ENCODE measurements around the gene CENPU. TPM values are rescaled to one million over a fixed set of nuclear protein-coding genes. Genes with fewer than 3 reads are reported as not detected.
A peak's percentile ranks its signal among the peaks of the same experiment; 100 is the strongest.
"Not testable (repeated sequence)": the region's sequence is repeated elsewhere in the genome, so short reads cannot be mapped to it uniquely, and the experiment has no call there.

Gene CENPU
- total RNA-seq, 1 donor from 2014 or later = 74.2 TPM

DNA sequence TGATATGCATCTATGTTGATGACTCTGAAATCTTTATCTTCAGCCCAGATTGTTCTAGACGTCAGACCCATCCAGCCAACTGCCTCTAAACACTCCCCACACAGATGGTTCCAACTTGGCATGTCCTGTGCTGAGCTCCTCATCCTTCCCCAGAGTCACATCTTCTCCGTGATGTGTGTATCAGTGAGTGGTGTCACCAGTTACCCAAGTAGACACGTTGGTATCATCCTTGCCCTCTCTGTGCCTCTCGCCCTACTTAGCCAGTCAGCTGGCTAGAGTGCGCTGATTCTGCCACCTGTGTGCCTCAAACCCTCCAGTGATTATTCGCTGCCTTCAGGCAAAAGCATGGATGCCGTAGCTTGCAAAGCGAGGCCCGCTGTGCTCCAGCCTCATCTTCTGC is 65.8 kb downstream of the CENPU start:
- intact Hi-C loops (cut with micrococcal nuclease) = no loop called here

DNA sequence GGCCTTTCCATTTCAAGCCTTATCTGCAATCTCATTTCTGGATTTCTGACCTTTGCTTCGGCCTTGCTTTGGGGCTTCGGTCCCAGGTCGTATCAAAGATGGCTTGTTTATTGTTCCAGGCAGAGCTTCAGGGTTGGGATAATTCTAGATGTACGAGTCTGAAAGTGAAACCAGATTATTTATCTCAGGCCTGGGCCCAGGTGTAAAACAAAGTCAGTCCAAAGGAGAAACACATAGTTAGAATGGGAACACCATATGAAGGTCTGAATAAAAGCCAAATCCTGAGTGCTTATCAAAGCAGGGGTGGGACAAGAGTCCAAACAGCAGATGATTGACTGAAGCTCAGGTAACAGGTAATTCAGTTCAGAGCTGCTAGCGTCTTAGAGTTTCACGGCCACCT is 67.2 kb downstream of the CENPU start:
- Mint-ChIP-seq H3K4me3 (ENCODE audit: low read depth) (no peak overlapping the region), H3K4me1 (ENCODE audit: low read depth) (peaks cover 37% of the 10 kb centered on the region), H3K9me3 (no peaks in the 10 kb centered on the region), H3K27ac (peak overlapping the region; percentile 7), H3K36me3 (ENCODE audit: low read depth) (peaks cover 37% of the 10 kb centered on the region), H3K27me3 (ENCODE audit: low read depth) (no peaks in the 10 kb centered on the region)
- no peak for DNase-seq (ENCODE audit: low spot score)
- intact Hi-C loops (cut with micrococcal nuclease) = no loop called here

More for the DNA sequence above, 65.8 kb downstream of the CENPU start:
- H3K4me1 Mint-ChIP-seq (ENCODE audit: low read depth) = peaks cover 37% of the 10 kb centered on the region
- no peak for DNase-seq (ENCODE audit: low spot score)
- no peaks in the 10 kb centered on the region for H3K27me3 Mint-ChIP-seq (ENCODE audit: low read depth)
- peak overlapping the region; percentile 81 for H3K27ac Mint-ChIP-seq
- H3K36me3 Mint-ChIP-seq (ENCODE audit: low read depth) = peaks cover 40% of the 10 kb centered on the region
- no peaks in the 10 kb centered on the region for H3K9me3 Mint-ChIP-seq
- H3K4me3 Mint-ChIP-seq (ENCODE audit: low read depth) = no peak overlapping the region

DNA sequence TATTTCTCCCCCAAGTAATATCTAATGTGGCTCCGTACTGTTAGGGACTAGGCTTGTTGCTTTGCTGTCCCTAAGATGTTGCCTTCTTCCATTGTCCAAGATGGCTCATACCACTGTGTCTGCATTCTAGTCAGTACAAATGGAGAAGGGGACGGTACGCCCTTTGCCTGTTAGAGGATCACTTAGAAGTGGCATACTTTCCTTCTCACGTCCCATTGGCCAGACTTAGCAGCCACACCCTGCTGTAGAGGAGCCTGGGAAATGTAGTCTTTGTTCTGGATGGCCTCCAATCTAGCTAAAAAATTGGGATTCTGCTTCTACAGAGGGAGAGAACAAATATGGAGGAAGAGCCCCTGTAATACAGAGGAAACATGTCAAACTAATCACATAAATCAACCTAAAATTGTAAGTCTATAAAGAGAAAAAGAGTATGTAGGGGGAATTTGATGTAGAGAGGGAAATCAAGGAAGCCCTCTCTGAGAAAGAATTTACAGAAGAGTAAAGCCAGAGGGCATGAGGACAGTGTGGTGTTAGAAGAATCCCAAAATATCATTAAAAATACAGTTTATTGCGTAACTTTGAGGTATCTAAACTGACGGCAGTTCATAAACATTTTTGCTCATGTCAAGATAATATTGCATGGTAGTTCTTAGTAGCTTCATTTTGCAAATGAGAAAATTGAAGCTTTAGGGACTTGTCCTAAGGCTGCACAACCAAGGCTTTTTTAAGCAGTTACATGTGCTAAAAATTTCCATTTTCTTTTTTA is 69.3 kb downstream of the CENPU start:
- DNase-seq (ENCODE audit: low spot score) = no peak
- intact Hi-C loops (cut with micrococcal nuclease) = no loop called here
- no peak overlapping the region for H3K27ac Mint-ChIP-seq
- peaks cover 30% of the 10 kb centered on the region for H3K36me3 Mint-ChIP-seq (ENCODE audit: low read depth)
- no peaks in the 10 kb centered on the region for H3K9me3 Mint-ChIP-seq
- H3K27me3 Mint-ChIP-seq (ENCODE audit: low read depth) = no peaks in the 10 kb centered on the region
- H3K4me3 Mint-ChIP-seq (ENCODE audit: low read depth) = no peak overlapping the region
- H3K4me1 Mint-ChIP-seq (ENCODE audit: low read depth) = peaks cover 31% of the 10 kb centered on the region

DNA sequence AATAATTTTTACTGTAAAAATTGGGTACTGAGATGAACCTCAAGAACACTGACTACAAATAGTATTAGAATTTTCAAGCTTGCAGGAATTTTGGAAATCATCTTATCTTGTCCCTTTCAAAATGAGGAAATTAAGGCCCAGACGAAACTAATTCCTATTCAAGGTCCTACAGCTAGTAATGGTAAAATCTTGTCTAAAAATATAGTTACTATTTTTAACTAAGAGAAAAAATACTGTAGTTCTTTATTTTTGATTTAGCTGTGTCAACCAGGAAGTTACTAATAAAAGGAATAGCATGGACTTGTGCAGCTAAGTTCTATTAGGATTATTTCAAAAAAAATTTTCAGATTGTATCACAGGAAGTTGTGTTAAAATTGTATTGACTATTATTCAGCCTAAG is 71.7 kb downstream of the CENPU start:
- peaks cover 11% of the 10 kb centered on the region for H3K4me1 Mint-ChIP-seq (ENCODE audit: low read depth)
- no peaks in the 10 kb centered on the region for H3K9me3 Mint-ChIP-seq
- H3K27me3 Mint-ChIP-seq (ENCODE audit: low read depth) = no peaks in the 10 kb centered on the region
- no peak overlapping the region for H3K4me3 Mint-ChIP-seq (ENCODE audit: low read depth)
- intact Hi-C loops (cut with micrococcal nuclease) = no loop called here
- no peak for DNase-seq (ENCODE audit: low spot score)
- no peak overlapping the region for H3K27ac Mint-ChIP-seq
- peaks cover 21% of the 10 kb centered on the region for H3K36me3 Mint-ChIP-seq (ENCODE audit: low read depth)

DNA sequence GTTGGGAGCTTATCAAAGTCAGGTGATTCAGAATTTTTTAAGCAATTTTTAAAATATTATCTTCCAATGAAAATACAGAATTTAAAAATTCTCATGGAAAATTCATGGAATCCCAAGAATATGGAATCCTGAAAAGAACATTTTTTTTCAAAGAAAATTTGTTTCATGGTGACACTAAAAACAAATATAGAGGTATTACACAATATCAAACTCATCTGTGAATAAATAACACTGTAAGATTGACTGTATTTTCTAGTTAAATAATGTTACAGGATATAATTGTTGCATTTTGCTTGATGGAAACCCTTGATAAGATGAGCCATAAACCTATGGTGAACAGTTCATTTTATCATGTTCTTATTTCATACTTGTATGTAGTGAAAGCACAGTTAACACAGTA is 72.9 kb downstream of the CENPU start:
- Mint-ChIP-seq H3K36me3 (ENCODE audit: low read depth) (peaks cover 23% of the 10 kb centered on the region), H3K4me1 (ENCODE audit: low read depth) (peaks cover 5% of the 10 kb centered on the region), H3K27me3 (ENCODE audit: low read depth) (no peaks in the 10 kb centered on the region), H3K27ac (no peak overlapping the region), H3K4me3 (ENCODE audit: low read depth) (no peak overlapping the region), H3K9me3 (no peaks in the 10 kb centered on the region)
- intact Hi-C loops (cut with micrococcal nuclease) = no loop called here
- DNase-seq (ENCODE audit: low spot score) = no peak

DNA sequence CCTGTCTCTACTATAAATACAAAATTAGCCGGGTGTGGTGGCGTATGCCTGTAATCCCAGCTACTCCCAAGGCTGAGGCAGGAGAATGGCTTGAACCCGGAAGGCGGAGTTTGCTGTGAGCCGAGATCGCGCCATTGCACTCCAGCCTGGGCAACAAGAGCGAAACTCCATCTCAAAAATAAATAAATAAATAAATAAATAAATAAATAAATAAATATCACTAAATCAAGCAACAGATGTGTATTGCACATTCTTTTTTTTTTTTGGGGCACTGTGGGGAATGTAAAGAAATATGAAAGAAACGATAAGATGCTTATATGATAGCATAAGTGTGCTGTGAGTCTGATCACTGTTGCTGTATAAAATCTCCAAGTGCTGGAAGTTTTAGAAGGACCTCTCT is 76.1 kb downstream of the CENPU start:
- H3K9me3 Mint-ChIP-seq; H3K4me3 Mint-ChIP-seq (ENCODE audit: low read depth); H3K27ac Mint-ChIP-seq; intact Hi-C loops (cut with micrococcal nuclease); DNase-seq (ENCODE audit: low spot score); H3K27me3 Mint-ChIP-seq (ENCODE audit: low read depth); H3K4me1 Mint-ChIP-seq (ENCODE audit: low read depth): not testable (repeated sequence)
- peaks cover 24% of the 10 kb centered on the region for H3K36me3 Mint-ChIP-seq (ENCODE audit: low read depth)

DNA sequence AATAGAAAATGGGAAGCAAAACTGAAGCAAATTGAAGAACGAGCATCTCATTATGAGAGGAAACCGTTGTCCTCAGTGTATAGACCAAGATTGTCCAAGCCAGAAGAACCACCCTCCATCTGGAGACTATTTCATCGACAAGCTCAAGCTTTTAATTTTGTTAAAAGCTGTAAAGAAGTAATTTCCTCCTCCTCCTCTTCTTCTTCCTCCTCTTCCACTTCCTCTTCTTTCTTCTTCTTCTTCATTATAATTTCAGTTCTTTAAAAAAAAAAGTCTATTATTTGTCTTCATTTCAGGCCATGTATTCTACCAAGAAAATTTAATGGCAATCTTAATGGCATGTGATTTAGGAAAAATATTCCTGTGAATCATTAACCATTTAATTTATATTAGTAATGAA is 76.8 kb downstream of the CENPU start:
- H3K36me3 Mint-ChIP-seq (ENCODE audit: low read depth) = peaks cover 27% of the 10 kb centered on the region
- H3K4me3 Mint-ChIP-seq (ENCODE audit: low read depth) = no peak overlapping the region
- intact Hi-C loops (cut with micrococcal nuclease) = no loop called here
- no peak overlapping the region for H3K27ac Mint-ChIP-seq
- no peaks in the 10 kb centered on the region for H3K9me3 Mint-ChIP-seq
- H3K27me3 Mint-ChIP-seq (ENCODE audit: low read depth) = no peaks in the 10 kb centered on the region
- DNase-seq (ENCODE audit: low spot score) = no peak
- peaks cover 4% of the 10 kb centered on the region for H3K4me1 Mint-ChIP-seq (ENCODE audit: low read depth)

DNA sequence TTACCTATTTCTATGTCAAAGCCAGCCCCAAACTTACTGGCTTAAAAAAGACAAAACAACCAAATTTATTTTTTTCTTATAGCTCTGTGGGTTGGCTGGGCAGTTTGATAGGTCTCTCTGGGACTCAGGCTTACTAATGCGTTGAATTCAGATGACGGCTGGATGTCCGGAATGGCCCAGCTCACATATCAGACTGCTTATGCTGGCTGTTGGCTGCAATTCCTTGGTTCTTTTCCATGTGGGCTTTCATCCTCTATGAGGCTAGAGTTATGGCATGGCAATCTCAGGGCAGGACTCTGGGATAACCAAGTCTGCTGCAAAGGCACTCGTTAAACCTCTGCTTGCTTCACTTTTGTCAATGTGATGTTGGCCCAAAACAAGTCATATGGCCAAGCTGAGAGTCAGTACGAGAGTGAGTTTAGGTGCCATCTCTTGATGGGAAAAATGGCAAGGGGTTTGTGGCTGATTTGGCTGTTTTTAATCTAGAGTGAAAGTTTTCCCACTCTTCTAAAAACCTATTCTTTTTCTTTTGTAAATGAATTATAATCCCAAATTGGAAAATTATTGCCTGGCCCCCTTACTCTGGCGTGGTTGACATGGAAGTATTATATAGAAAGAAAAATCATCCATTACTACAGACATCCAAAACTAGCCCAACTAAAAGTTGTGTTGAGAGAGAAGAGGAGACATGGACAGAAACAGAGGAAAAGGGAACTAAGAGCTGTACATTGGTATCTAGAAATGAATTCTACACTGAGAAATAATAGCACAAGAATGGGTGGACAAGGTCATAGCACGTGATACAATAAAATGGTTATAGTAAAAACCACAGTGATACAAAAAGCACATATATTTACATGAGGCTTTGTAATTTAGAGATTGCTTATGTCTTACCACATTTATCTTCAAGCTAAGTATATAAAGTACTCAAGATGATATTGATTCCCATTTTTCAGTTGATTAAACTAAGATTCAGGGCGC is 77.7 kb downstream of the CENPU start:
- Mint-ChIP-seq H3K36me3 (ENCODE audit: low read depth) (peaks cover 30% of the 10 kb centered on the region), H3K27ac (no peak overlapping the region), H3K4me3 (ENCODE audit: low read depth) (no peak overlapping the region), H3K27me3 (ENCODE audit: low read depth) (no peaks in the 10 kb centered on the region), H3K9me3 (no peaks in the 10 kb centered on the region), H3K4me1 (ENCODE audit: low read depth) (peaks cover 11% of the 10 kb centered on the region)
- DNase-seq (ENCODE audit: low spot score) = no peak
- intact Hi-C loops (cut with micrococcal nuclease) = no loop called here

DNA sequence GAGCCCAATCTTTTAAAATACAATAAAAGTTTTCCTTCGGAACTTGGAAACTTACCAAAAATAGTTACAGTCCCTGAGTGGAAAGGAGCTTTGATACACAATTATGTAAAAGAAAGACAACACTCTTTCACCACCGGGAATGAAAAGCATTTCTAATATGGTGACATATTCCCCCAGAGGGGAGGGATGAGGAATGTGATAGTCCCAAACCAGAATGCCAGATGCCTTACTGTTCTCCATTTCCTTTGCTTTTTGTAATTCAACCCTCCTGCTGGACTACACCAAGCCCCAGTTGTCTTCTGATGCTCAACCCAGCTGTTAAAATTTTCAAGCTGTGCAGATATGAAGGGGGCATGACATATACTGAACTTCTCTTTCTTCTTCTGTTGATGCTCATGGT is 80.2 kb downstream of the CENPU start:
- no peak for DNase-seq (ENCODE audit: low spot score)
- intact Hi-C loops (cut with micrococcal nuclease) = no loop called here
- H3K4me3 Mint-ChIP-seq (ENCODE audit: low read depth) = no peak overlapping the region
- no peaks in the 10 kb centered on the region for H3K9me3 Mint-ChIP-seq
- peaks cover 21% of the 10 kb centered on the region for H3K4me1 Mint-ChIP-seq (ENCODE audit: low read depth)
- no peak overlapping the region for H3K27ac Mint-ChIP-seq
- H3K36me3 Mint-ChIP-seq (ENCODE audit: low read depth) = peaks cover 30% of the 10 kb centered on the region
- H3K27me3 Mint-ChIP-seq (ENCODE audit: low read depth) = no peaks in the 10 kb centered on the region

DNA sequence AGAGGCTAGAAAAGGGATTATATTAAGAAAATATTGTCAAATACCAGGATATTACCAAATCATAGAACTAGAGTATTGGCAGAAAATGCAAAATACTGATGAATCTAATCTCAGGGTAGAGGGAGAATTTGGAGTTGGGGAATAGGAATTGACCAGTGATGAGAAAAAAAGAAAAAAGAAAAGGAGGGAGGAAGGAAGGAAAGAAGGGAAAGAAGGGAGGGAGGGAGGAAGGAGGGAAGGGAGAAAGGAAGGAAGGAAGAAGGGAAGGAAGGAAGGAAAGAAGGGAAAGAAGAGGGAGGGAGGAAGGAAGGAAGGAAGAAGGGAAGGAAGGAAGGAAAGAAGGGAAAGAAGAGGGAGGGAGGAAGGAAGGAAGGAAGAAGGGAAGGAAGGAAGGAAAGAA is 81.2 kb downstream of the CENPU start:
- peaks cover 27% of the 10 kb centered on the region for H3K4me1 Mint-ChIP-seq (ENCODE audit: low read depth)
- H3K27ac Mint-ChIP-seq; H3K4me3 Mint-ChIP-seq (ENCODE audit: low read depth); DNase-seq (ENCODE audit: low spot score); H3K27me3 Mint-ChIP-seq (ENCODE audit: low read depth); intact Hi-C loops (cut with micrococcal nuclease); H3K9me3 Mint-ChIP-seq: not testable (repeated sequence)
- peaks cover 35% of the 10 kb centered on the region for H3K36me3 Mint-ChIP-seq (ENCODE audit: low read depth)

DNA sequence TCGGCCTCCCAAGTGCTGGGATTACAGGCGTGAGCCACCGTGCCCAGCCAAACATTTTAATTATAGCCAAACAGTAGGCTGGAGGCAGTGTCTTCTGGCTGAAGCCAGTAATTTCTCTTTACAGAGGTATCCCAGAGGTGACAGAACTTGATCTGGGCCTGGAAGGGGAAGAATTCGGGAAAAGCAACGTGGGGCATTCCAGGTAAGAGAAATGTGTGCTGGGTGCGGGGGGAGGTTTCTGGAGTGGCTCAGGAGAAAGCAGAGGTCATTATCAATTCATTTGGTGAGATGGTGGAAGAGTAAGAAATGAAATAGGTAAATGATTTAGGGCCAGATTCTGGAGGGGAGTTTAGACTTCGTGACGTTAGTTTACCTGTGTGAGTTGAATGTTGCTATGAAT is 82.0 kb downstream of the CENPU start:
- intact Hi-C loops (cut with micrococcal nuclease) = no loop called here
- H3K9me3 Mint-ChIP-seq = no peaks in the 10 kb centered on the region
- peaks cover 34% of the 10 kb centered on the region for H3K4me1 Mint-ChIP-seq (ENCODE audit: low read depth)
- H3K27me3 Mint-ChIP-seq (ENCODE audit: low read depth) = no peaks in the 10 kb centered on the region
- H3K27ac Mint-ChIP-seq = no peak overlapping the region
- no peak overlapping the region for H3K4me3 Mint-ChIP-seq (ENCODE audit: low read depth)
- peaks cover 37% of the 10 kb centered on the region for H3K36me3 Mint-ChIP-seq (ENCODE audit: low read depth)
- DNase-seq (ENCODE audit: low spot score) = no peak

DNA sequence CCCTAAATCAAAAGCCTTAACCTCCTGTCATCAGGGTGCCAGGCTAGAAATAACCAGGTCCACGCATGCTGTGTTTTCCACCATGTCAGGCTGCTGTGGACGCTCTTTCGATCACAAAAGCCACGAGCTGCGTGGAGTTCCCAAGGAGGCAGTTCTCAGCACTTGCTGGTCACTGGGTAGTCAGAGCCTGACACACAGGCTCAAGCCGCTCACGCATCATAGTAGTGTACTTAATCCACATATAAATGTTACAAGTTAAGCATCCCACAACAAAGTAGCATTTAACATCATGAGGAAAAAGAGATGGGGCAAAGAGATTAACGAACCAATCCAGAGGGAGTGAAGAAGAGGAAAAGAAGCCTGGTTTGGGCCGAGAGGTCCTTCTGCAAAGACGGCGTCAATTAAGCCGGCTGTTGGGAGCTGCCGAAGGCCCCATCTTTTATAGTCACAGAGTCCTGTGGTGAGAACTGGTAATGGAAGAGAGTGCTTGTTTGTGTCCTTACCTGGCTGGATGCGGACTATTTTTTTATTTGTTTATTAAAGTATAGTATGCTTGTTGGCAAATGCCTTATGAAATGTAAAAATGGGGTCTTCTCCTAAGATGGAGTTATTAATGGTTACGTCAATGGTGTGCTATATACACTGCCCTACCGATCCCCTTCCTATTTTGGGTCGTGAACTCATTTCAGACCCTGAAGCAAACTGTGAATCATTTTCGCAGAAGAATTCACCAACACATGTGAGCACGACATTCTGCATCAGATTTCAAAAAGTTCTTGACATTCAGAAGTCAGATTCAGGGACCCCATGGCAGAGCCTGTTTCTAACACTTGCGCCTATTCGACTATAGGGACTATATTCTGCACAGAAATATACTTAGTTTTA is 83.7 kb downstream of the CENPU start:
- Mint-ChIP-seq H3K4me3 (ENCODE audit: low read depth) (peak overlapping the region; percentile 91), H3K27me3 (ENCODE audit: low read depth) (no peaks in the 10 kb centered on the region), H3K9me3 (no peaks in the 10 kb centered on the region), H3K27ac (peak overlapping the region; percentile 88), H3K36me3 (ENCODE audit: low read depth) (peaks cover 49% of the 10 kb centered on the region), H3K4me1 (ENCODE audit: low read depth) (peaks cover 47% of the 10 kb centered on the region)
- DNase-seq (ENCODE audit: low spot score) = no peak
- intact Hi-C loops (cut with micrococcal nuclease) = loop anchor here (1.0 to 5.0 kb wide), 12 partner anchors 62 to 1145 kb away; partner anchors contain the start of genes ACSL1, CENPU, ING2 and IRF2

All from activated T-helper 2 cell treated with anti-CD3 and anti-CD28 coated beads, Interferon-gamma antibody, Interleukin-2, Interleukin-4, amounts not matched to agents 10 μg/mL and 5 μg/mL and 100 μg/mL, durations not matched to agents 14 hours and 24 hours and 36 hours (primary cell).